GM18517 (cell line): Measurements from ENCODE around the gene OVOL3.
"Not testable (repeated sequence)": the region's sequence is repeated elsewhere in the genome, so short reads cannot be mapped to it uniquely, and the experiment has no call there.

Experiments used
- ATAC-seq: cut with Tn5 transposase; IDR thresholded peaks from one replicate; pipeline ENCODE4 v1.9.1; 2021; ENCODE audit warnings: mild to moderate bottlenecking, moderate library complexity; ENCODE audit not compliant: unreplicated experiment

Gene OVOL3

GRCh38 chr19:36110487-36111199 is at the start of gene OVOL3:
OVOL3 (plus strand) TSS chr19:36111143; CDS start chr19:36111203, 60 bp downstream.
- ATAC-seq = no peak

- no peak for ATAC-seq
These were observed 49.6 kb upstream of the OVOL3 start for GRCh38 chr19:36061367-36061766.

GRCh38 chr19:36064826-36065225 is 46.1 kb upstream of the OVOL3 start:
- ATAC-seq = no peak

GRCh38 chr19:36067681-36068080 is 43.3 kb upstream of the OVOL3 start:
- no peak for ATAC-seq

GRCh38 chr19:36068810-36069499 is 42.0 kb upstream of the OVOL3 start:
- not testable (repeated sequence) for ATAC-seq

- ATAC-seq = no peak
These were observed 38.9 kb upstream of the OVOL3 start for GRCh38 chr19:36072081-36072480.

GRCh38 chr19:36073121-36073876 is 37.6 kb upstream of the OVOL3 start:
- no peak for ATAC-seq

- no peak for ATAC-seq
These were observed 31.5 kb upstream of the OVOL3 start for GRCh38 chr19:36079389-36079945.

- ATAC-seq = no peak
These were observed 29.6 kb upstream of the OVOL3 start for GRCh38 chr19:36081385-36081784.

GRCh38 chr19:36081894-36082293 is 29.0 kb upstream of the OVOL3 start:
- no peak for ATAC-seq

GRCh38 chr19:36082916-36083315 is 28.0 kb upstream of the OVOL3 start:
- no peak for ATAC-seq

- ATAC-seq = no peak
These were observed 26.5 kb upstream of the OVOL3 start for GRCh38 chr19:36084231-36085009.

- ATAC-seq = no peak
These were observed 24.6 kb upstream of the OVOL3 start for GRCh38 chr19:36086326-36086725.

GRCh38 chr19:36089847-36090246 is 21.1 kb upstream of the OVOL3 start:
- no peak for ATAC-seq

GRCh38 chr19:36090910-36091695 is 19.8 kb upstream of the OVOL3 start:
- no peak for ATAC-seq

GRCh38 chr19:36092566-36092965 is 18.4 kb upstream of the OVOL3 start:
- ATAC-seq = no peak

GRCh38 chr19:36093146-36093662 is 17.7 kb upstream of the OVOL3 start:
- ATAC-seq = no peak

- no peak for ATAC-seq
These were observed 17.3 kb upstream of the OVOL3 start for GRCh38 chr19:36093687-36094086.

GRCh38 chr19:36097036-36097435 is 13.9 kb upstream of the OVOL3 start:
- ATAC-seq = no peak
